CD8-positive, alpha-beta memory T cell (primary cell): ENCODE data around the gene ZNF469. TPM values are rescaled to one million over a fixed set of nuclear protein-coding genes. Genes with fewer than 3 reads are reported as not detected.

Experiments used
- CTCF ChIA-PET: fragments of 350-600 bp; sonication (Branson Sonifier 250); formaldehyde crosslinking; loops from one replicate; lab custom pipeline; 2021; ENCODE audit warnings: antibody characterized with exemption; lab: Charles Lee
- POLR2A ChIA-PET: fragments of 350-600 bp; sonication (Branson Sonifier 250); formaldehyde crosslinking; loops from one replicate; lab custom pipeline; 2021; ENCODE audit warnings: antibody characterized with exemption; lab: Charles Lee
- DNase-seq, 5 donors: peaks; one replicate each; pipeline versions ENCODE4 v3.0.0 to v3.0.0-alpha.2; 2020 to 2022; ENCODE audit warnings: mixed read lengths in 1 of 5
- H3K27ac ChIP-seq: one replicate; pipeline ENCODE4 v1.7.0; 2013; ENCODE audit warnings: low read depth, mild to moderate bottlenecking, low read length, moderate library complexity
- H3K27me3 ChIP-seq: 2 replicates; pipeline ENCODE4 v1.7.0; 2013; ENCODE audit warnings: low read length, mild to moderate bottlenecking; ENCODE audit not compliant: insufficient read depth, poor library complexity, severe bottlenecking
- H3K36me3 ChIP-seq: 2 replicates; pipeline ENCODE4 v1.7.0; 2013; ENCODE audit warnings: mild to moderate bottlenecking, low read length, moderate library complexity; ENCODE audit not compliant: insufficient read depth
- H3K4me1 ChIP-seq: 2 replicates; pipeline ENCODE4 v1.7.0; 2013; ENCODE audit warnings: mild to moderate bottlenecking, low read length, moderate library complexity; ENCODE audit not compliant: insufficient read depth
- H3K4me3 ChIP-seq: 2 replicates; pipeline ENCODE4 v1.7.0; 2013; ENCODE audit warnings: mild to moderate bottlenecking, low read length
- H3K9me3 ChIP-seq: 2 replicates; pipeline ENCODE4 v1.7.0; 2013; ENCODE audit warnings: mild to moderate bottlenecking, low read length
- H3K27ac Mint-ChIP-seq, 8 donors: one replicate each; pipeline ENCODE4 v1.8.0; 2020 to 2021; ENCODE audit warnings: mixed read lengths in 8 of 8, mild to moderate bottlenecking in 6 of 8, inconsistent platforms in 3 of 8, moderate library complexity in 3 of 8
- H3K27me3 Mint-ChIP-seq, 2 donors: one replicate each; pipeline ENCODE4 v1.8.0; 2020 to 2021; ENCODE audit warnings: mixed read lengths in 2 of 2, mild to moderate bottlenecking in 1 of 2, moderate library complexity in 1 of 2
- H3K36me3 Mint-ChIP-seq, 3 donors: one replicate each; pipeline ENCODE4 v1.8.0; 2020 to 2021; ENCODE audit warnings: mixed read lengths in 3 of 3, inconsistent platforms in 1 of 3, mild to moderate bottlenecking in 1 of 3
- H3K4me1 Mint-ChIP-seq, 3 donors: one replicate each; pipeline ENCODE4 v1.8.0; 2020 to 2021; ENCODE audit warnings: mixed read lengths in 3 of 3, inconsistent platforms in 1 of 3, mild to moderate bottlenecking in 1 of 3
- H3K4me3 Mint-ChIP-seq, 7 donors: one replicate each; pipeline ENCODE4 v1.8.0; 2020 to 2021; ENCODE audit warnings: mixed read lengths in 7 of 7, mild to moderate bottlenecking in 6 of 7, moderate library complexity in 4 of 7, inconsistent platforms in 2 of 7
- H3K9me3 Mint-ChIP-seq, 5 donors: one replicate each; pipeline ENCODE4 v1.8.0; 2020 to 2022; ENCODE audit warnings: mixed read lengths in 5 of 5, mild to moderate bottlenecking in 3 of 5, moderate library complexity in 2 of 5, inconsistent platforms in 1 of 5
- polyA plus RNA-seq: library from polyadenylated mRNA; unstranded; fragments of 300-500 nt; fragmentation: Illumina TruSeq; gene quantifications from one replicate; pipeline ENCODE4 v1.2.3, GENCODE V29; 2021
- total RNA-seq, 2 experiments: library from RNA; stranded (reverse); gene quantifications; one replicate each; pipeline ENCODE4 v1.2.3, GENCODE V29; 2021

The ZNF469 gene
- total and polyA plus RNA-seq, 3 experiments from 2014 or later: 0.23 to 1.7 (median 1.5) TPM

DNA sequence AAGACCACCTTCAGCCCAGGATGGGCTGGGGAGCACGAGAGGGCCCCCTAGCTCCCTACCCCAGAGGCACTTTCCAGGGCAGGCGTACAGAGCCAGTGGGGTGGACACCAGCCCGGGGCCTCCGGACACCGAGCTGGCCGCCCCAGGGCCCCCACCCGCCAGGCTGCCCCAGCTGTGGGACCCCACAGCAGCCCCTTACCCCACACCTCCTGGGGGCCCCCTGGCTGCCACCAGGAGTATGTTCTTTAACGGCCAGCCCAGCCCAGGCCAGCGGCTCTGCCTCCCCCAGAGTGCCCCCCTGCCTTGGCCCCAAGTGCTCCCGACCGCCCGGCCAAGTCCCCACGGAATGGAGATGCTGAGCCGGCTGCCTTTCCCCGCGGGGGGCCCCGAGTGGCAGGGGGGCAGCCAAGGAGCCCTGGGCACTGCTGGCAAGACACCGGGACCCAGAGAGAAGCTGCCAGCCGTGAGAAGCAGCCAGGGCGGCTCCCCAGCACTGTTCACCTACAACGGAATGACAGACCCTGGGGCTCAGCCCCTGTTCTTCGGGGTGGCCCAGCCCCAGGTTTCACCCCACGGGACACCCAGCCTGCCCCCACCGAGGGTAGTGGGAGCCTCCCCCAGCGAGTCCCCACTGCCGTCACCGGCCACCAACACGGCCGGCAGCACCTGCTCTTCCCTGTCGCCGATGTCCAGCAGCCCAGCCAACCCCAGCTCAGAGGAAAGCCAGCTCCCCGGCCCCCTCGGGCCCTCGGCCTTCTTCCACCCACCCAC is 46.0 kb downstream of the ZNF469 start:
- Histone ChIP-seq H3K9me3 (no peaks in the 10 kb centered on the region), H3K4me1 (no peaks in the 10 kb centered on the region), H3K4me3 (no peak overlapping the region), H3K27me3 (no peaks in the 10 kb centered on the region), H3K36me3 (no peaks in the 10 kb centered on the region), H3K27ac (no peak overlapping the region)
- ChIA-PET POLR2A (no interaction called here), CTCF (interaction anchor here (0.6 to 1.2 kb wide), 2 partner anchors 9 to 44 kb away, joined by 3 to 4 read pairs; no protein-coding TSS in a partner anchor)
- Mint-ChIP-seq H3K4me1 (peaks cover 0 to 20% (median 5%) of the 10 kb centered on the region in 3 donors), H3K27ac (no peak overlapping the region), H3K9me3 (no peaks in the 10 kb centered on the region), H3K36me3 (no peaks in the 10 kb centered on the region), H3K27me3 (no peaks in the 10 kb centered on the region), H3K4me3 (peak overlapping the region in 5 of 7 donors; percentile 31 to 77 (median 48))
- DNase-seq: no peak

DNA sequence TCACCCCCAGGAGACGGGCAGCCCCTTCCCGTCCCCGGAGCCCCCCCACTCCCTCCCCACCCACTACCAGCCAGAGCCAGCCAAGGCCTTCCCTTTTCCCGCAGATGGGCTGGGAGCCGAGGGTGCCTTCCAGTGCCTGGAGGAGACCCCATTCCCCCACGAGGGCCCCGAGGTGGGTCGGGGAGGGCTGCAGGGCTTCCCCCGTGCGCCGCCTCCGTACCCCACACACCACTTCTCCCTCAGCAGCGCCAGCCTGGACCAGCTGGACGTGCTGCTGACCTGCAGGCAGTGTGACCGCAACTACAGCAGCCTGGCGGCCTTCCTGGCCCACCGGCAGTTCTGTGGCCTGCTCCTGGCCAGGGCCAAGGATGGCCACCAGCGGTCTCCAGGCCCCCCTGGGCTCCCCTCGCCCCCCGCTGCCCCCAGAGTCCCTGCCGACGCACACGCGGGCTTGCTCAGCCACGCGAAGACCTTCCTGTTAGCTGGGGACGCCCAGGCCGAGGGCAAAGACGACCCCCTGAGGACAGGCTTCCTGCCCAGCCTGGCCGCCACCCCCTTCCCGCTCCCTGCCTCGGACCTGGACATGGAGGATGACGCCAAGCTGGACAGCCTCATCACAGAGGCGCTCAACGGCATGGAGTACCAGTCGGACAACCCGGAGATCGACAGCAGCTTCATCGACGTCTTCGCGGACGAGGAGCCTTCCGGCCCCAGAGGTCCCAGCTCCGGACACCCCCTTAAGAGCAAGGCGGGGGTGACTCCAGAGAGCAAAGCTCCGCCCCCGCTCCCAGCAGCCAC is 46.8 kb downstream of the ZNF469 start:
- H3K27ac Mint-ChIP-seq: peak overlapping the region in 2 of 8 donors; percentile 68 to 88
- no peaks in the 10 kb centered on the region for H3K27me3 Mint-ChIP-seq
- POLR2A ChIA-PET: no interaction called here
- no peak overlapping the region for H3K4me3 ChIP-seq
- no peaks in the 10 kb centered on the region for H3K9me3 ChIP-seq
- peaks cover 0 to 18% (median 5%) of the 10 kb centered on the region in 3 donors for H3K4me1 Mint-ChIP-seq
- H3K4me1 ChIP-seq: no peaks in the 10 kb centered on the region
- CTCF ChIA-PET: interaction anchor here (0.6 to 1.3 kb wide), 2 partner anchors 15 to 44 kb away, joined by 3 read pairs; no protein-coding TSS in a partner anchor
- DNase-seq: no peak
- H3K4me3 Mint-ChIP-seq: peak overlapping the region; percentile 27 to 78 (median 65)
- no peak overlapping the region for H3K27ac ChIP-seq
- H3K36me3 ChIP-seq: no peaks in the 10 kb centered on the region
- H3K36me3 Mint-ChIP-seq: no peaks in the 10 kb centered on the region
- no peaks in the 10 kb centered on the region for H3K9me3 Mint-ChIP-seq
- H3K27me3 ChIP-seq: no peaks in the 10 kb centered on the region

DNA sequence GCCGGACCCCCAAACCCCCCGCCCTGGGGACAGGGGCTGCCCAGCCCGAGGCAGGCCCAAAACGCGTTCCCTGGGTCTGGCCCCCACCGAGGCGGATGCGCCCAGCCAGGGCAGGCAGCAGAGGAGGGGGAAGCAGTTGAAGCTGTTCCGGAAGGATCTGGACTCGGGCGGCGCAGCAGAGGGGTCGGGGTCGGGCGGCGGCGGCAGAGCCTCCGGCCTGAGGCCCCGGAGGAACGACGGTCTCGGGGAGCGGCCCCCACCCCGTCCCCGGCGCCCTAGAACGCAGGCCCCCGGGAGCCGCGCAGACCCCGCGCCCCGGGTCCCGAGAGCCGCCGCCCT is 47.4 kb downstream of the ZNF469 start:
- Histone ChIP-seq H3K9me3 (no peaks in the 10 kb centered on the region), H3K27me3 (no peaks in the 10 kb centered on the region), H3K4me3 (no peak overlapping the region), H3K36me3 (no peaks in the 10 kb centered on the region), H3K4me1 (no peaks in the 10 kb centered on the region), H3K27ac (no peak overlapping the region)
- Mint-ChIP-seq H3K36me3 (no peaks in the 10 kb centered on the region), H3K27me3 (no peaks in the 10 kb centered on the region), H3K4me3 (peak overlapping the region; percentile 30 to 78 (median 65)), H3K4me1 (peaks cover 0 to 13% (median 4%) of the 10 kb centered on the region in 3 donors), H3K27ac (peak overlapping the region in 1 of 8 donors; percentile 88), H3K9me3 (no peaks in the 10 kb centered on the region)
- ChIA-PET CTCF (interaction anchor here (1.3 to 1.5 kb wide), 2 partner anchors 9 to 15 kb away, joined by 3 to 4 read pairs; no protein-coding TSS in a partner anchor), POLR2A (interaction anchor here (0.7 kb wide), 1 partner anchor 25 kb away, joined by 5 read pairs; no protein-coding TSS in a partner anchor)
- no peak for DNase-seq

DNA sequence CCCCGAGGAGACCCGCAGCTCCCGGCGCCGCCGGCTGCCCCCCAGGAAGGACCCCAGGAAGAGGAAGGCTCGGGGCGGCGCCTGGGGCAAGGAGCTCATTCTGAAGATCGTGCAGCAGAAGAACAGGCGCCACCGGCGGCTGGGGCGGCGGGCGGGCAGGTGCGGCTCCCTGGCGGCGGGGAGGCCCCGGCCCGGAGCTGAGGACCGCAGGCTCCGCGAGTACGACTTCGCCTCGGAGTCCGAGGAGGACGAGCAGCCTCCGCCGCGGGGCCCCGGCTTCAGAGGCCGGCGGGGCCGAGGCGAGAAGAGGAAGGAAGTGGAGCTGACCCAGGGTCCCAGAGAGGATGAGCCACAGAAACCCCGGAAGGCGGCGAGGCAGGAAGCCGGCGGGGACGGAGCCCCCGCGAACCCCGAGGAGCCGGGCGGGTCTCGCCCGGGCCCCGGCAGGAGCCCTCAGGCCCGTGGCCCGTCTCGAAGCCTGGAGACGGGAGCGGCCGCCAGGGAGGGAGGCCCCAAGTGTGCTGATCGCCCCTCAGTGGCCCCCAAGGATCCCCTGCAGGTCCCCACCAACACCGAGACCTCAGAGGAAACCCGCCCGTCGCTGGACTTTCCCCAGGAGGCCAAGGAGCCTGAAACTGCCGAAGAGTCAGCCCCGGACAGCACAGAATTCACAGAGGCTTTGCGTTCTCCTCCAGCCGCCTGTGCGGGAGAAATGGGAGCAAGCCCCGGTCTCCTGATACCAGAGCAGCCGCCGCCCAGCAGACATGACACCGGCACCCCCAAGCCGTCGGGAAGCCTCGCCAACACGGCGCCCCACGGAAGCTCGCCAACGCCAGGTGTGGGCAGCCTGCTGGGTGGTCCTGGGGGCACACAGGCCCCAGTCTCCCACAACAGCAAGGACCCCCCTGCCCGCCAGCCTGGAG is 48.0 kb downstream of the ZNF469 start:
- Histone ChIP-seq H3K4me3 (peak overlapping the region; percentile 45), H3K36me3 (no peaks in the 10 kb centered on the region), H3K27me3 (no peaks in the 10 kb centered on the region), H3K9me3 (no peaks in the 10 kb centered on the region), H3K4me1 (no peaks in the 10 kb centered on the region), H3K27ac (peak overlapping the region; percentile 24)
- POLR2A ChIA-PET: interaction anchor here (0.7 kb wide), 1 partner anchor 25 kb away, joined by 5 read pairs; no protein-coding TSS in a partner anchor
- Mint-ChIP-seq H3K36me3 (no peaks in the 10 kb centered on the region), H3K27ac (peak overlapping the region in 4 of 8 donors; percentile 27 to 79 (median 60)), H3K4me1 (peaks cover 0 to 12% (median 4%) of the 10 kb centered on the region in 3 donors), H3K9me3 (no peaks in the 10 kb centered on the region), H3K4me3 (peak overlapping the region; percentile 50 to 86 (median 65)), H3K27me3 (no peaks in the 10 kb centered on the region)
- peak in 4 of 5 donors; percentile 20 to 64 (median 47) for DNase-seq
- CTCF ChIA-PET: interaction anchor here (1.3 to 1.5 kb wide), 2 partner anchors 8 to 14 kb away, joined by 3 to 4 read pairs; no protein-coding TSS in a partner anchor

DNA sequence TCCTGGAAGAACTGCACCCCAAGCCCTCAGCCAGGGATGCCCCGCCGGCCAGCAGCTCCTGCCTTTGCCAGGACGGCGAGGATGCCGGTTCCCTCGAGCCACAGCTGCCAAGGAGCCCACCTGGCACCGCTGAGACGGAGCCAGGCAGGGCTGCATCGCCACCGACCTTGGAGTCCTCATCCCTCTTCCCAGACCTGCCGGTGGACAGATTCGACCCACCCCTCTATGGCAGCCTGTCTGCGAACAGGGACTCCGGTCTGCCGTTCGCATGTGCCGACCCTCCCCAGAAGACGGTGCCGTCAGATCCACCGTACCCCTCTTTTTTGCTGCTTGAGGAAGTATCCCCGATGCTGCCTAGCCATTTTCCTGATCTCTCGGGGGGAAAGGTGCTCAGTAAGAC is 48.9 kb downstream of the ZNF469 start:
- H3K27ac Mint-ChIP-seq: peak overlapping the region in 5 of 8 donors; percentile 11 to 89 (median 58)
- H3K9me3 Mint-ChIP-seq: no peaks in the 10 kb centered on the region
- Histone ChIP-seq H3K9me3 (no peaks in the 10 kb centered on the region), H3K4me1 (no peaks in the 10 kb centered on the region), H3K4me3 (no peak overlapping the region), H3K27ac (no peak overlapping the region), H3K27me3 (no peaks in the 10 kb centered on the region), H3K36me3 (no peaks in the 10 kb centered on the region)
- POLR2A ChIA-PET: no interaction called here
- no peak for DNase-seq
- H3K4me3 Mint-ChIP-seq: peak overlapping the region; percentile 46 to 86 (median 65)
- CTCF ChIA-PET: interaction anchor here (1.5 kb wide), 1 partner anchor 7 kb away, joined by 4 read pairs; no protein-coding TSS in a partner anchor
- no peaks in the 10 kb centered on the region for H3K36me3 Mint-ChIP-seq
- no peaks in the 10 kb centered on the region for H3K27me3 Mint-ChIP-seq
- H3K4me1 Mint-ChIP-seq: peaks cover 0 to 12% (median 4%) of the 10 kb centered on the region in 3 donors

DNA sequence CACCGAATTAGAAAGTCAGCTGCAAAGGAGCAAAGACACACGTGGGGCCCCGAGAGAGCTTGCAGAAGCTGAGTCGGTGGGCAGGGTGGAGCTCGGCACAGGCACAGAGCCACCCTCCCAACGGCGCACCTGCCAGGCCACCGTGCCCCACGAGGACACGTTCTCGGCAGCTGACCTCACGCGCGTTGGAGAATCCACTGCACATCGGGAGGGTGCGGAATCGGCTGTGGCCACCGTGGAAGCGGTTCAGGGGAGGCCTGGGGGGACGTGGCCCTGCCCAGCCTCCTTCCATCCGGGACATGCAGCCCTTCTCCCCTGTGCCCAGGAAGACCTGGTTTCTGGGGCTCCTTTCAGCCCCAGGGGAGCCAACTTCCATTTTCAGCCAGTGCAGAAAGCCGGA is 49.4 kb downstream of the ZNF469 start:
- H3K9me3 Mint-ChIP-seq: no peaks in the 10 kb centered on the region
- H3K9me3 ChIP-seq: no peaks in the 10 kb centered on the region
- ChIA-PET POLR2A (no interaction called here), CTCF (no interaction called here)
- H3K4me3 Mint-ChIP-seq: peak overlapping the region; percentile 46 to 86 (median 65)
- no peaks in the 10 kb centered on the region for H3K36me3 Mint-ChIP-seq
- no peak overlapping the region for H3K4me3 ChIP-seq
- no peaks in the 10 kb centered on the region for H3K27me3 Mint-ChIP-seq
- no peak for DNase-seq
- H3K4me1 Mint-ChIP-seq: peaks cover 0 to 12% (median 4%) of the 10 kb centered on the region in 3 donors
- no peak overlapping the region for H3K27ac Mint-ChIP-seq
- no peak overlapping the region for H3K27ac ChIP-seq
- H3K4me1 ChIP-seq: no peaks in the 10 kb centered on the region
- H3K36me3 ChIP-seq: no peaks in the 10 kb centered on the region
- H3K27me3 ChIP-seq: no peaks in the 10 kb centered on the region
